ENCODE measurements around the gene FAM222A.

FAM222A gene

GRCh38 chr12:109729371-109729781, 15.8 kb downstream of the FAM222A start:
- Histone ChIP-seq H3K9me3 (replicated peaks; ENCODE audit: low read length) (no peaks in the 10 kb centered on the region), H3K36me3 (ENCODE audit: insufficient read depth, low read length) (no peaks in the 10 kb centered on the region), H3K27me3 (ENCODE audit: control insufficient read depth, insufficient read depth, low read length) (peaks cover 40% of the 10 kb centered on the region), H3K4me2 (ENCODE audit: low read length) (no peak overlapping the region), H3K4me1 (ENCODE audit: control insufficient read depth, insufficient read depth, low read length) (no peaks in the 10 kb centered on the region), H3K9ac (ENCODE audit: low read depth, low read length) (no peak overlapping the region), H3K4me3 (ENCODE audit: low read length) (no peak overlapping the region)

GRCh38 chr12:109729801-109730200, 16.2 kb downstream of the FAM222A start:
- Histone ChIP-seq H3K36me3 (ENCODE audit: insufficient read depth, low read length) (no peaks in the 10 kb centered on the region), H3K9ac (ENCODE audit: low read depth, low read length) (no peak overlapping the region), H3K4me3 (ENCODE audit: low read length) (no peak overlapping the region), H3K9me3 (replicated peaks; ENCODE audit: low read length) (no peaks in the 10 kb centered on the region), H3K4me2 (ENCODE audit: low read length) (no peak overlapping the region), H3K4me1 (ENCODE audit: control insufficient read depth, insufficient read depth, low read length) (no peaks in the 10 kb centered on the region), H3K27me3 (ENCODE audit: control insufficient read depth, insufficient read depth, low read length) (peaks cover 43% of the 10 kb centered on the region)

GRCh38 chr12:109730306-109731145, 16.9 kb downstream of the FAM222A start:
- Histone ChIP-seq H3K27me3 (ENCODE audit: control insufficient read depth, insufficient read depth, low read length) (peaks cover 43% of the 10 kb centered on the region), H3K9me3 (replicated peaks; ENCODE audit: low read length) (no peaks in the 10 kb centered on the region), H3K4me1 (ENCODE audit: control insufficient read depth, insufficient read depth, low read length) (no peaks in the 10 kb centered on the region), H3K4me2 (ENCODE audit: low read length) (no peak overlapping the region), H3K9ac (ENCODE audit: low read depth, low read length) (no peak overlapping the region), H3K36me3 (ENCODE audit: insufficient read depth, low read length) (no peaks in the 10 kb centered on the region), H3K4me3 (ENCODE audit: low read length) (no peak overlapping the region)

- H3K27me3 ChIP-seq (ENCODE audit: control insufficient read depth, insufficient read depth, low read length), result peaks cover 42% of the 10 kb centered on the region
Observed at GRCh38 chr12:109731231-109731731, 17.7 kb downstream of the FAM222A start.

GRCh38 chr12:109731806-109732205, 18.2 kb downstream of the FAM222A start:
- no peak overlapping the region for H3K4me2 ChIP-seq (ENCODE audit: low read length)
- peaks cover 38% of the 10 kb centered on the region for H3K27me3 ChIP-seq (ENCODE audit: control insufficient read depth, insufficient read depth, low read length)
- H3K4me1 ChIP-seq (ENCODE audit: control insufficient read depth, insufficient read depth, low read length), result no peaks in the 10 kb centered on the region
- no peaks in the 10 kb centered on the region for H3K9me3 ChIP-seq (replicated peaks; ENCODE audit: low read length)
- no peaks in the 10 kb centered on the region for H3K36me3 ChIP-seq (ENCODE audit: insufficient read depth, low read length)
- H3K9ac ChIP-seq (ENCODE audit: low read depth, low read length), result no peak overlapping the region
- no peak overlapping the region for H3K4me3 ChIP-seq (ENCODE audit: low read length)

More at GRCh38 chr12:109731231-109731731, 17.7 kb downstream of the FAM222A start:
- H3K9me3 ChIP-seq (replicated peaks; ENCODE audit: low read length), result no peaks in the 10 kb centered on the region
- no peak overlapping the region for H3K9ac ChIP-seq (ENCODE audit: low read depth, low read length)
- no peaks in the 10 kb centered on the region for H3K36me3 ChIP-seq (ENCODE audit: insufficient read depth, low read length)
- no peak overlapping the region for H3K4me2 ChIP-seq (ENCODE audit: low read length)
- no peaks in the 10 kb centered on the region for H3K4me1 ChIP-seq (ENCODE audit: control insufficient read depth, insufficient read depth, low read length)
- H3K4me3 ChIP-seq (ENCODE audit: low read length), result no peak overlapping the region

GRCh38 chr12:109732321-109733305, 19.0 kb downstream of the FAM222A start:
- Histone ChIP-seq H3K4me2 (ENCODE audit: low read length) (no peak overlapping the region), H3K36me3 (ENCODE audit: insufficient read depth, low read length) (no peaks in the 10 kb centered on the region), H3K4me1 (ENCODE audit: control insufficient read depth, insufficient read depth, low read length) (no peaks in the 10 kb centered on the region), H3K9ac (ENCODE audit: low read depth, low read length) (no peak overlapping the region), H3K4me3 (ENCODE audit: low read length) (no peak overlapping the region), H3K27me3 (ENCODE audit: control insufficient read depth, insufficient read depth, low read length) (peaks cover 31% of the 10 kb centered on the region), H3K9me3 (replicated peaks; ENCODE audit: low read length) (no peaks in the 10 kb centered on the region)

GRCh38 chr12:109734219-109735000, 20.8 kb downstream of the FAM222A start:
- no peak overlapping the region for H3K4me3 ChIP-seq (ENCODE audit: low read length)

GRCh38 chr12:109735051-109735521, 21.5 kb downstream of the FAM222A start:
- H3K9me3 ChIP-seq (replicated peaks; ENCODE audit: low read length), result no peaks in the 10 kb centered on the region
- H3K4me1 ChIP-seq (ENCODE audit: control insufficient read depth, insufficient read depth, low read length), result peaks cover 3% of the 10 kb centered on the region
- H3K4me2 ChIP-seq (ENCODE audit: low read length), result no peak overlapping the region
- H3K4me3 ChIP-seq (ENCODE audit: low read length), result no peak overlapping the region
- H3K36me3 ChIP-seq (ENCODE audit: insufficient read depth, low read length), result no peaks in the 10 kb centered on the region
- no peak overlapping the region for H3K9ac ChIP-seq (ENCODE audit: low read depth, low read length)
- peaks cover 22% of the 10 kb centered on the region for H3K27me3 ChIP-seq (ENCODE audit: control insufficient read depth, insufficient read depth, low read length)

More at GRCh38 chr12:109734219-109735000, 20.8 kb downstream of the FAM222A start:
- peaks cover 22% of the 10 kb centered on the region for H3K27me3 ChIP-seq (ENCODE audit: control insufficient read depth, insufficient read depth, low read length)
- no peak overlapping the region for H3K9ac ChIP-seq (ENCODE audit: low read depth, low read length)
- no peaks in the 10 kb centered on the region for H3K9me3 ChIP-seq (replicated peaks; ENCODE audit: low read length)
- H3K4me2 ChIP-seq (ENCODE audit: low read length), result no peak overlapping the region
- no peaks in the 10 kb centered on the region for H3K36me3 ChIP-seq (ENCODE audit: insufficient read depth, low read length)
- H3K4me1 ChIP-seq (ENCODE audit: control insufficient read depth, insufficient read depth, low read length), result peaks cover 3% of the 10 kb centered on the region

- Histone ChIP-seq H3K9me3 (replicated peaks; ENCODE audit: low read length) (no peaks in the 10 kb centered on the region), H3K36me3 (ENCODE audit: insufficient read depth, low read length) (no peaks in the 10 kb centered on the region), H3K4me1 (ENCODE audit: control insufficient read depth, insufficient read depth, low read length) (peaks cover 3% of the 10 kb centered on the region), H3K4me2 (ENCODE audit: low read length) (no peak overlapping the region), H3K27me3 (ENCODE audit: control insufficient read depth, insufficient read depth, low read length) (peaks cover 22% of the 10 kb centered on the region), H3K4me3 (ENCODE audit: low read length) (no peak overlapping the region), H3K9ac (ENCODE audit: low read depth, low read length) (no peak overlapping the region)
Observed at GRCh38 chr12:109735825-109736551, 22.4 kb downstream of the FAM222A start.

- no peak overlapping the region for H3K9ac ChIP-seq (ENCODE audit: low read depth, low read length)
- no peaks in the 10 kb centered on the region for H3K36me3 ChIP-seq (ENCODE audit: insufficient read depth, low read length)
- H3K9me3 ChIP-seq (replicated peaks; ENCODE audit: low read length), result no peaks in the 10 kb centered on the region
- no peak overlapping the region for H3K4me2 ChIP-seq (ENCODE audit: low read length)
- peaks cover 3% of the 10 kb centered on the region for H3K4me1 ChIP-seq (ENCODE audit: control insufficient read depth, insufficient read depth, low read length)
- peaks cover 22% of the 10 kb centered on the region for H3K27me3 ChIP-seq (ENCODE audit: control insufficient read depth, insufficient read depth, low read length)
- no peak overlapping the region for H3K4me3 ChIP-seq (ENCODE audit: low read length)
Observed at GRCh38 chr12:109736552-109737108, 23.0 kb downstream of the FAM222A start.
